ENCODE data around the gene POP7.

The POP7 gene

DNA sequence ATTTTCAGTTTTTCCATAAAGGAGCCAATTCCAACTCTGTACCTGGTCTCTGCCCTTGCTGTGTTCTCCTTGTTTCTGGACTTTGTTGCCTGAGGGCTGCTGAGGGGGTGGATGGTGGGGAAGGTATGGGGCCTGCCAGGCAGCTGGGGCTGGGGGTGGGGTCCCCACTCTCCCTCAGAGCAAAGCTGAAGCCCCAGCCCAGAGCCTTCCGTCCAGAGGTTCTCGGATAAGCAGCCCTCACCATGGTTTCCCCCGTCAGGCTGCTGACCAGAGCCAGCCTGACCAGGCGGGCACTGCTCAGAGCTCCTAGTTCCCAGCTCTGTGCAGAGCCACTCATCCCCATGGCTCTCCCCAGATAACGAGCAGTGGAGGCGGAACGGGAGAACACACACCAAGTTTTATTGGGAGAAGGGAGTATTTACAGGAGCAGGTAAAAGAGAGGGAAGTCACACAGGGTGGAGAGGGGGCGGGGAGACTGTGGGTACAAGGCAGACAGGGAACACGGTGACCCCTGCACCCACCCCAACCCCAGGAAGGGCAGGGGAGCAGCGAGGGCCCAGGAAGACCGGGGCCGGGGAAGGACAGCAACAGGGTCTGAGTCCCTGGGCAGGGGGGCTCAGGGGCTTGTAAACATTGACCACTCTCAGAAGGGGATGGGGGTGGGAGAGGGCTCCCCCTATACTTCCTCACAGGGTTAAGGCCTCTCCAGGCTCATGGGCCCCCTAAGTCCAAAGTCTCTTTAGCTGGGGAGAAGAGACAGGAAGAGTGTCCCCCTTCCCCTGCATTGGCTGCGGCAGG is 26.6 kb upstream of the POP7 start:
- DNase-seq (ENCODE audit: extremely low read depth in 1 of 2, low read depth in 1 of 2) = no peak

DNA sequence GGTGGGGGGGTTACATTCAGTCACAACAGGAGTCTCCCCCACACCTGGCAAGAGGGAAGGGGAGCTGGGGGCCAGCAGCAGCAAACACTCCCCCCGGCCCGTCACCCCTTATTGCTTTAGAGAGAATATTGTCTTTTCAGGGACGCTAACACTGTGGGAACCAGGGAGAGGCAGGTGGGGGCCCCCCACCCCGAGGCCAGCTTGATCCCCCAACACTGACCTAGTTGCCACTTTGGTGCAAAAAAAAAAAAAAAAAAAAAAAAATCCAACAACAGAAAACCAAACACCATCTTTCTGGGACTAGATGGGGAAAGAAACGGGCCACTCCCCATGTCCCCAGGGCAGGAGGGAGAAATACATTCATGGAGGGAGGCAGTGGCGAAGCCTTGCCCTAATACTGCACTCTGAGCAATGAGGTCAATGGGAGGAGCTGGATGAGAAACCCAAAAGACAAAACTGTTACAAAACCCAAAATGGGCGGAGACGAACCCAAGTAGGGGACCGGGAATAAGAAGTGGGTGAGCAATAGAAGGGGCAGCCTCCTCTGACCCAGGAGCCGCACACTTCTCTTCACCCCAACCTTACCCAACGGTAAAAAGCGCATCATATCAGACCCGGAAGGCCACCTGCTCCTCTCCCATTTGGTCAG is 25.9 kb upstream of the POP7 start:
- no peak for DNase-seq (ENCODE audit: extremely low read depth in 1 of 2, low read depth in 1 of 2)

DNA sequence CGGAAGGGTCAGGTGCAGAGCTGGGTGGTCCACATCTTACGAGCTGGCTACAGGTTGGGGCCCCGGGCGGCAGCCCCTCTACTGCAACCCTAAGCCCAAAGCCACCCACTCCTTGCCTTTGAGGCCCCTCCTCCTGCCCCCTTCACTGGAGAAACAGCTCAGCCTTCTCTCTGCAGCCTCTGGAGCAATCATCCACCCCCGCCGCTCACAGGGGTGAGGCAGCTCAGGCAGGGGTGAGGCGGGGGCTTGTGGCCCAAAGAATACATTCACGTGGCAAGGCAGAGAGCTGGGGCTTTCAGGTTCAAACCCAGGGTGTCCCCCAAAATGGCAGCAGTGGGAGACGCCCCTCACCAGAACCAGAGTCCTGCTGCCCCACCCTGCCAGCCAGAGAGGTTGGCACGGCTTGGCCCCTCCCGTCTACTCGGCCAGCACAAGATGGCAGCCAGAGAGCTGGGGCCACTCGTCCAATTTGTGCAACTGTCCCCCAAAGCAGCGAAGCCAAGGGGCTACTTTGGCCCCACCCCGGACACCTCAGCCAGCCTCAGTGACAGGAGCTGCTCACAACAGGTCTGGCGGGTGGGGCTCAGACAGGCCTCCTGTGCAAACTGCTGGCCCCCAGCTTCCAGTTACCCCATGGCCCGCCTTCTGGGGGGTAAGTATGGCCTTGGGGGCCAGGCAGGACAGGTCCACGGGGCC is 25.2 kb upstream of the POP7 start:
- DNase-seq (ENCODE audit: extremely low read depth in 1 of 2, low read depth in 1 of 2) = no peak

DNA sequence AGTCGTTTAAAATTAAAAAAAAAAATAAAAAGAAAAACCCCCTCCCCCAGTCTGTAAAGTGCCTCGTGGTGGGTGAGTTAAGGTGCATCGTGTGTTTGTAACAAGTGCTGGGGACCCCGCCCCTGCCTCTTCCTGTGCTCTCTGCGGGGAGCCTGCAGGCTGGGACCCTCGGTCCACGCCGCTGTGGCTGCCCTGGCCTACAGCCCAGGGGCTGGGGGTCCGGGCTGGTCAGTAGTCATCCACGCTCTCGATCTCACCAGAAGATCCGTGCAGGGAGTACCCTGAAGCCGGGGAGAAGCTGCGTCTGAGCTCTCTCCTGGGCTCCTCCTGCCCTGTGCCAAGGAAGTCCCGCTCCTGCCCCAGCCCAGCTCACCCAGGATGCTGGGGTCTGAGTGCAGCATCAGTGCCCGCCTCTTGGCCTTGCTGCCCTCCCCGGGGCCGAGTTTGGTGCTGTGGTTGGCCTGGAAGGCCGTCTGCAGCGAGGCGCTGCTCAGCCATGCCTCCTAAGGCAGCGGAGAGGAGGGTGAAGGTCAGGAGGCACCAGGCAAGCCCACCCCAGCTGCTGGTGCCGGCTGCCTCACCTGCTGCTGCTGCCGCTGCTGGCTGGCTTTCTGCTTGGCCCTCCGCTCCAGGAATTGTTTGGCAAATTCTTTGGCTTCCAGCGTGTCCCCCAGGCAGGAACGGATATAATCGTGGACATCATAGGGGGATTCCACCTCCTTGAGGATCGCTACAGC is 24.3 kb upstream of the POP7 start:
- DNase-seq (ENCODE audit: extremely low read depth in 1 of 2, low read depth in 1 of 2) = no peak

DNA sequence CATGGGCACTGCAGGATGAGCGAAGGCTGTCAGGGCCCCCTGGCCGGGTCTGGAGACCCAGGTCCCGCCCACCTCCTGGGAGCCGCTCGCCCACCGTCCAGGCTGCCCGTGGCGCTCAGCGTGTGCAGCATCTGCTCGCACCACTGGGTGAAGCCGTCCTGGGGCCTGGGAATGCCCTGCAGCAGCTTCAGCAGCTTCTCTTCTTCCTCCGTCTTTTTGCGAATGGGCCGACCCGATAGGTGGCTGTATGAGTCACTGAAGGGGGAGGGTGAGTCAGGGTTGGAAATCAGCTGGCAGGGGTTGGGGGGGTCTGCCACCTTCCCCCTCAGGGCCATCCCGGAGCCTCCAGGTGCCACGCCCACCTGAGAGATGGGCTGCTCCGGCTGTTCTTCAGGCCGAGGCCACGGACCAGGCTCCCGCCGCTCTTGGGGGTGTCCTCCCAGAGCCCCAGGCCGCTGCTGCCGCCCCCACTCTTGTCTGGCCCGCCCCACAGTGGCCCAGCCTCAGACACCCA is 23.6 kb upstream of the POP7 start:
- no peak for DNase-seq (ENCODE audit: extremely low read depth in 1 of 2, low read depth in 1 of 2)

DNA sequence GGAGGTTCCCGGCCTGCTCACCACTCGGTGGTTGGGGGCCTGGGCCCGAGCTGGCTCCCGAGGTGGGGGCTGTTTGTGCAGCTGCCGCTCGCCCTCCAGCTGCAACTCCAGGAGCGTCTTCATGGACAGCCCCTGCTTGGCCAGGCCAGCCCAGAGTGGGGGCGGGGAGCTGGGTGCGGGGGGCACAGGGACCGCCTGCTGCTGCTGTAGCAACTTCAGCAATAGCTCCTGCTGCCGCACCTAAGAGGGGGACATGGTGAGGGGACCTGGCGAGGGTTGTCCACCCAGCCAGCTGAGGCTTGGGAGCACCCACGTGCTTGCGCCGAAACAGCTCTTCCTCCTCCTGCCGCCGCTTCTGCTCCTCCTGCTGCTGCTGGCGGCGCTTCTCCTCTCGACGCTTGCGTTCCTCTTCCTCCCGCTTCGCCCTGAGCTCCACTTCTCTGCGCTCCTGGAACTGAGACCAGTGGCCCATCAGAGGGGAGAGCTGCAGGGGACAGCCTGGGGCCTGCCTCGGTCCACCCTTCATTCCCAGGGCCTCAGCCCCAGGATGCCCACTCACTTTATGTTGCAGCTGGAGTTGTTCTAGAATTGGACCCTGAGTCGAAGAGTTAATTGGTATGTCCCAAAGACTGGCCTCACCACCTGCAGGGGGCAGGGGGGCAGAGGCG is 22.8 kb upstream of the POP7 start:
- no peak for DNase-seq (ENCODE audit: extremely low read depth in 1 of 2, low read depth in 1 of 2)

DNA sequence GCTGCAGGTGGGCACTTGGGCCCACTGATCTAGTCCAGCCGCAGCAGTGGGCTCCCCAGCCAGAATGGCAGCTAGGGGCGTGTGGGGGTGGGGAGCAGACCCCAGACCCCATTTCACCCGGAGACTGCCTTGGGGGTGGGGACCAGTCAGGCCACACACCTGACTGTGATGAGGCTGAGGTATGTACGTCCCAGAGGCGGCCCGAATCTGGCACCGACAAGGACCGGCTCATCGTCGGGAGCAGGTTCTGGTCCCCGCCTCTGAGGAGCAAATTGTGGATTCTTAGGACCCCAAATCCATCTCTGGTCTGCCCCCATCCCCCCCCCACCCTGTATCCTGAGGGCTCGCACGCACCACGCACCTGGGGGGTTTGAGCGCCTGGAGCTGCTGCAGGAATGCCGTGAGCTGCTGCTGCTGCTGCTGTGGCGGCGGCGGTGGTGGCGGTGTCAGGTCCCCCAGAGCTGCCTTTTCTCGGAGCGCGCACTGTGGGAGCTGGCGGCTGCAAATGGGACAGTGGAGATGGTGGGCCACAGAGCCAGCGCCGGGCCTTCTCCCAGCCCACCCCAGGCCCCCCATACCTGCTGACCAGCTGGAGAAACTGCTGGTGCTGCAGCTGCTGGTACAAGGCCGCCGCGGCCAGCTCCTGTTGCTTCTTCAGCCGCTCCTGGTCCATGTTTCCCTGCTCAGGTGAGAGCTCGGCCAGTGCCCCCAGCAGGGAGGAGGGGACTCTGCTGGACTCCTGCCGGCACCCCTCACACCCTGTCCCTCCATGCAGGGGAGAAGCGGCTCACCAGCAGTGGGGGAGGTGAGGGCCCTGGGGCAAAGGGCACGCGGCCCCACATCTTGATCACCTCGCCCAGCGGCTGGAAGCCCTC is 22.0 kb upstream of the POP7 start:
- no peak for DNase-seq (ENCODE audit: extremely low read depth in 1 of 2, low read depth in 1 of 2)

DNA sequence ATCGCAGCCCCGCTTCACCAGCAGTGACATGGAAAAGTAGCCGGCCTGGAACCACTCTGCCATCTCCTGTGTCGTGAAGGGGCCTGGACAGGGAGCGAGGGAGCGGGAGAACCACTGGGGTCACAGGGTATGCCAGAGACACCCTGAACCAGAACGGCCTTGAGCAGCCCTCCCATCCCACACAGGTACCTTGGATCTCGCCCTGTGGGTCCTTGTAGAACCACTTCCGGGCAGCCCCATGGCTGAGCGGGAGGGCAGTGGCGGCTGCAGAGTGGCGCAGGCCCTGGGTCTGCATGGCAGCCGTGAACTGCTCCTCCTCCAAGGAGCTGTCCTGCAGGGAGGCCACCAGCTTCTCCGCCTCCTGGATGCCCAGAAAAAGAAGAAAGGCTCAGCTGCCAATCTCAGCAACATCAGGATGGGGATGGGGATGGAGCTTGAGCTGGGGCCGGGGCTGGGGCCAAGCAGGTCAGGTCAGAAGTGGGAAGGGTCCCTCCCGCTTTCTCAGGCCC is 21.3 kb upstream of the POP7 start:
- no peak for DNase-seq (ENCODE audit: extremely low read depth in 1 of 2, low read depth in 1 of 2)

DNA sequence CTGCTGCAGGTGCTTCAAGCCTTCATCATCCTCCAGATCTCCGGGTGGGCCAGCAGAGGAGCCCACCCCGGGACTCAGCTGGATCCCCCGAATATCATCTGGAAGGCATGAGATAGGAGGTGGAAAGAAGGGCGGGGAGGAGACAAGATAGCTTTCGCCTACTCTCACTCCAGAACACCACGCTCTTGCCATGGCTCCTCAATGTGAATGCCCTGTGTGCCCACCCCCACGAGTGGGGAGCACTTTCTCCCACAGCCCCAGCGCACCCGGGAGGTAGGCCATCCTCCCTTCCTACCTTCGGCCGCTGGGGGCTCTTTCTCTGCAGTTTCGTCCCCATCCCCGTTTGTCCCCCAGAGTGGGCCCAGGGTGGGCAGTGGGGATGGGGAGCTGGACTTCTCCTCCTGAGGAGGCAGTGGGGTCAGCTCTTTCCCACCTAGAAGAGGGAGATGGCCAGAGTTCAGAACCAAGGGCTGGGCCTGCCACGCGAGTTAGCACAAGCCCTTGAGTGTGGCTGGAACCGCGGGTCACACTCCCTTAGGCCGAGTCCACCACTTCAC is 20.8 kb upstream of the POP7 start:
- DNase-seq (ENCODE audit: extremely low read depth in 1 of 2, low read depth in 1 of 2) = no peak

DNA sequence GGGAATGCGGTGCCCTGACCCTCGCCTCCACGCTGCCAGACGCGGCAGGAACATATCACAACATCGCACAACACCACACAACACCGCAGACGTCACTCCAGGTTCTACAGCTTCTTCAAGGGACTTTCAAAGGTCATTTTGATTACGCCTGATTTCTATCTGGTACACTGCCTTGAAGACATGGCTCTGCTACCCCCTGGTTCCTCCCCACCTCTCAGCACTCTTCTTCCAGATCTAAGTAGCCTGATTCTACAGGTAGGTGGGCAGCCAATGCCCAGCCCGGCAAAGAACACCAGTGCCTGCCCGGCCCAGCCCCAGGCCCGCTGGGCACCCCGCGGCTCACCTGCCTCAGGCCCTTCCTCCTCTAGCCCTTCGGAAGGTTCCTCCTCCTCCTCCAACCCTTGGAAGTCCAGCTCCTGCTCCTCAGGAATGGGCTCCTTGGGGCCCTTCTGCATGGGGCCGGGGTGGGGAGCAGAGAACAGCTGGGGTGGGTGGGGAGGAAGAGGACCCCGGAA is 20.2 kb upstream of the POP7 start:
- no peak for DNase-seq (ENCODE audit: extremely low read depth in 1 of 2, low read depth in 1 of 2)

DNA sequence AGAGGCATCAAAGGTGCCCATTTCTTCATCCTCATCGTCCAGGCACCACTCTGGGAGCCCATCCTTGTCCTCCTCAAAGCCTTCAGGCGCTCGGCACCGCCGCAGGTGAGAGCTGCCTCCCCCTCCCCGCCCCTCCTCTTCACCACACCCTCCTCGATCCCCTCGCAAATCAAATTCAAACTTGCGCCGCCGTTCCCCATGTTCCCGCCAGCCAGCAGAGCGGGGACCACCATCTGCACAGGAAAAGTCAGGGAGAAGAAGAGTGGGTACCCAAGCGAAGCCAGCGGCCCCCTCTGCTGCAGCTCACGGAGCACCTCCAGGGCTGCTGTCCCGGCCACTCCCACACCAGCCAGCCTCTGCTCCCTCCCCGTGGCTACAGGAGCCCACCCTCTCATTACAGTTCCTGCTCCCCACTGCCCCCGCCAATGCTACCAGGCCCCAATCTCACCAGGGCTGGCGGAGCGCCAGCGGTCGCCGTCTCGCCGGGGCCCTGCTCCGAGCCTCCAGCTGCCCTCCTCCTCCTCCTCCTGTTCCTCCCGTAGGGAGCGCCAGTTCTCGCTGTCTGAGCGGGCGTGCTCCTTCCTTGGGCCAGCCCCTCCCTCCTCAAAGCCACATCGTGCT is 19.6 kb upstream of the POP7 start:
- DNase-seq (ENCODE audit: extremely low read depth in 1 of 2, low read depth in 1 of 2) = no peak

DNA sequence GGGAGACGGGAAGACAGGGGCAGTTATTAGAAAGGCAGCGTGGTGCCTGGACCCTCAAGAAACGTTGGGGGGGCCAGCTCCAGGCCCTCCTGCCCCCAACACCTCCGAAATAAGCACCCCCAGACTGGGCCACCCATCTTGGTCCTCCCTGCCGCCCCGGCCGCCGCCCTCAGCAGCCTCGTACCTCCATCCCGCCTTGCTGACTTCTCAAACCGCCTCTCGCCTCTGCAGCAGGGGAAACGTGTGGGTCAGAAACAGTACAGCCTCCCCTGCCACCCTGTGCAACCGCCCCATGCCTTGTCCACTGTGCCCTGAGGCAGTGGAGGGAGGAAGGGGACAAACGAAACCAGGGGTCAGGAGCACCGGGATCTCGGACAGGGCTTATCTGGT is 19.1 kb upstream of the POP7 start:
- DNase-seq (ENCODE audit: extremely low read depth in 1 of 2, low read depth in 1 of 2) = no peak

DNA sequence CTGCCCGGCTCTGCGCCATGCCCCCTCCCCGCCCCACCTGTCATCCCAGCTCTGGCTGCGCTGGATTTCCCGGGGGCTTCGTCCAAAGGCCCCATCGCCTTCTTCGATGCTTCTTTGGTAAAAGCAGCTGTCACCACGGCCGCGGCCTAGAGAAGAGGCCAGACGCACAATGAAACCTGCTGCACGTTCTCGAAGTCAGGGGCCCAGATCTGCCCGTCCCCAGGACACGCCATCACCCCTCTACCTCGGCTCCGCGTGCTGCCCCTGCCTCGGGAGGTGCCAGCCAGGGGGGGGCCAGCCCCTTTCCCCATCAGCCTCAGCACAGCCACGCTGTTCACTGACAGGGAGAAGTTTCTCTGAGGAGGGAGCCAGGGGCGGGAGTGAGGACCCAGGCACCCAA is 18.7 kb upstream of the POP7 start:
- DNase-seq (ENCODE audit: extremely low read depth in 1 of 2, low read depth in 1 of 2) = no peak

DNA sequence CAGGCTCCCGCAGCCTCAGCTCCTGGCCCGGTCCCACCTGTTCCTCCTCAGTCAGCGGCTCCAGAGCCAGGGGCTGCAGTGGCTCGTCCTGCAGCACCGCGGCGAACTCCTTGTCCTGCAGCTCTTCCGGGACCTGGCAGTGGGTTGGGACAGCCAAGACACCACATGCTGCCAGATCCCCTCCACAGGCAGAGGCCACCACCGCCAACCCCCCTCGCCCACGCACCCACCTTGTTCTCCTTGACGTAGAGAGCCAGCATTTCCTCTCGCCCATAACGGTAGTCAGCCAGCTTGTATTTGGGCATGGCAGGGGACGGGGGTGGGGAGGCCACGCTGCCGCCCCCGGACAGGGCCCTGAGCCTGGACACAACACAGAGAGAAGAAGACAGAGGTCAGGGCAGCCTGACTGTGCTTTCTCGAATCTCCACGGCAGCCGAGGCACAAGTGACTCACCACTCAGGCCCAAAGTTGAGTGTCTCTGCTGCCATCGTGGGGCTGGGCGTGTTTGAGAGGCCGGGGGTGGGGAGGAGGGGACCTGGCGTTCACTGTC is 18.1 kb upstream of the POP7 start:
- DNase-seq (ENCODE audit: extremely low read depth in 1 of 2, low read depth in 1 of 2) = no peak

DNA sequence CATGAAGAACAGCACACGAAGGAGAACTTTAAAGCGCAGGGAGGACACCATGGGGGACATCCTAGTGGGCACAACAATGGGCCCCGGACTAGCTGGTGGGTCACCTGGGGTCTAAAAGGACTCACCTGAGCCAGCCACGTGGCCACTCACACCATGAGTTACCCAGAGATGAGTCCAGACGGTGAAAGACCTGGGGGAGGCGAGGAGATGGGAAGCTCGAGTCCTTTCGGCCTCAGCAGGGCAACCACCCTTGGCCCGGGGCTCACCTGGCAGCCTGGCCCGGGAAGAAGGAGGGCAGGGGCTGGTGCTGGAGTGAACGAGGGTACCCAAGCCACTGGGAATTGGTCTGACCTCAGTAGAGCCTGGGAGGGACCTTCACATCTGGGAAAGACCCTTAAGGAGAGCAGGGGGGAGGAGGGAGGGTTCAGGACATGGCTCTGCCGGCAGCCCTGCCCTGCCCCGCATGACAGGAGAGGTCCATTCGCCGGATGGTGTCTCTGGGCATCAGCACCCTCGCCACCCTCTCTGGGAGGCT is 17.5 kb upstream of the POP7 start:
- no peak for DNase-seq (ENCODE audit: extremely low read depth in 1 of 2, low read depth in 1 of 2)

DNA sequence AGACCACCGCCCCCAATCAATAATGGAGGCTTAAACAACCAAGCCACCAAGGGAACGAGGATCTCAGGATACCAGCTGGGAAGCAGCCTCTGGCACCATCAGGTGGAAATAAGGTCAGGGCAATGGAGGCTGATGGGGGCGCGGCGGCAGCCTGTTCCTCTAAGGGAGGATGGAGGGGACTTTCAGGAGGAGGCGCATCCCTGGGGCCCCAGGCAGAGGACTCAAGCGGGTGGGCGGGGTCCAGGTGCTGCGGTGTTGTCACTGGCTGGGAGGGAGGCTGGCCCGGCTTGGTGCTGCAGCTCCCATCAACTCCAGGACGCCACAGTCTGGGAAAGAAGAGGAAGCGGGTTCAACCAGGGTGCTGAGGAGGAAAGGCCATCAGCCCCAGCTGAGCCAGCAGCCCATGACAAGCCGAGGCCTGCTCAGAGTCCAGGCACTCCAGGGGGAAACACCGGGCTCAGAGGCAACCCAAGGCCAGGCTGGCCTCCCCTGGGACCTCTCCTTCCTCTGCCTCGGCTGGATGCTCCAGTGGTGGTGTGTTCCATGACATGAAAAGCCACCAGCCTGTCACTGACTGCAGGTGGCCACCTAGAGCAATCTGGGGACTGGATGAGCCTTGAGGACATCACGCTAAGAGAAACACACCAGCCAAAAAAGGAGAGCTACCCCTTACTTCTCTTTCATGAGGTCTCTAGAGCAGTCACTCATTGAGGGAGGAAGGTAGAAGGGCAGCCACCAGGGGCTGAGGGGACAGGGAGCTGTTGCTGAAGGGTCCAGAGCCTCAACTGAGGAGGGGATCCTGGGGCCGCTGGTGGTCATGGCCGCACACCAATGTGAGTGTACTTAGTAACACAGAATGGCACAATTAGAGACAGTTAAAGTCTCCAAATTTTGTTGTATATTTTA is 16.4 kb upstream of the POP7 start:
- no peak for DNase-seq (ENCODE audit: extremely low read depth in 1 of 2, low read depth in 1 of 2)
